Esophagus mucosa (tissue), 1 donor: ENCODE measurements around the gene THSD4. TPM values are rescaled to one million over a fixed set of nuclear protein-coding genes. Genes with fewer than 3 reads are reported as not detected.
A peak's percentile ranks its signal among the peaks of the same experiment; 100 is the strongest.

Source experiments
- ATAC-seq: fragments of 200-7000 bp; cut with Tn5 transposase; one replicate; pipeline ENCODE4 v1.9.1; 2020
- total RNA-seq: library from RNA; stranded (reverse); gene quantifications from one replicate; pipeline ENCODE4 v1.2.4, GENCODE V29; 2023
- donor health status: DM: yes; HTN: yes; CAD: no.

The THSD4 gene
- total RNA-seq, 1 donor from 2014 or later: 121 TPM

DNA sequence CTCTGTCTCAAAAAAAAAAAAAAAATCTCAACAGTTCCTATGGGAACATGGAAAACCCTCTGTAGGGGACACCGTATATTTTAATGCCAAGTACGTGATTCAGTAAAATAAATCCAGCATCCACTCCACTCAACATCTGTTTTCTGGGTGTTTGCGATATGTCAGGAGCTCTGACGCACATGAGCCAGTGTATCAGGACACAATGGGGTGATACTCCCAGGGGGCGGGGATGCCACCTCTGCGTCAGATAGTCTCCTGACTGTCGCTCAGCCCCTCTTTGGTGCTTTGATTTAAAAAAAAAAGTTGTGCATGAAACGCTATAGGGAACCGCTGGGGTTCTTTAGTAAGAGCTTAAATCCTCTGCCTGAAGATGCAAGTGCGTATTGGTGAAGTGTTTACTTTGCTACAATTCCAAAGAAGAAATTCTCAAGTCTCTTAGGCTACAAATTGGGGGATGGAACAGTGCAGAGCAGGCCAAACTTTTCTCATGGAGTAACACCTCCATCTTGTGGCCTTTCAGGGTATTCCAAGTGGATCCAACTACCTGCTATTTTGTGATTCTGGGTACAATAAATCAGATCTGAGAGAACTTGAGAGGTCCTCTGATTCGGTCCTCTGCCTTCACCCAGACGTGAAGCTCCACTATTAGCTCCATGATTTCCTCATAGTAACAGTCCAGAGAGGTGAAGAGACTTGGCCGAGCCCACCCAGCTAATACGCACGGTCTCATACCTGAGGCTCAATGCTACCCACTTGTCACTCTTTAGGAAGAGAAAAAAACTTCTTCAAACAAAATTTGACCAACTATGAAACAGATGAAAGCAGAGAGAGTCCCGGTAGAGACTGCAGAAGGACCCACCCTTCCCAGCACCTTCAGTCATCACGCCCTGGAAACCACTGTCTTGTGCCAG is 685.8 kb downstream of the THSD4 start:
- peak; percentile 91 for ATAC-seq

DNA sequence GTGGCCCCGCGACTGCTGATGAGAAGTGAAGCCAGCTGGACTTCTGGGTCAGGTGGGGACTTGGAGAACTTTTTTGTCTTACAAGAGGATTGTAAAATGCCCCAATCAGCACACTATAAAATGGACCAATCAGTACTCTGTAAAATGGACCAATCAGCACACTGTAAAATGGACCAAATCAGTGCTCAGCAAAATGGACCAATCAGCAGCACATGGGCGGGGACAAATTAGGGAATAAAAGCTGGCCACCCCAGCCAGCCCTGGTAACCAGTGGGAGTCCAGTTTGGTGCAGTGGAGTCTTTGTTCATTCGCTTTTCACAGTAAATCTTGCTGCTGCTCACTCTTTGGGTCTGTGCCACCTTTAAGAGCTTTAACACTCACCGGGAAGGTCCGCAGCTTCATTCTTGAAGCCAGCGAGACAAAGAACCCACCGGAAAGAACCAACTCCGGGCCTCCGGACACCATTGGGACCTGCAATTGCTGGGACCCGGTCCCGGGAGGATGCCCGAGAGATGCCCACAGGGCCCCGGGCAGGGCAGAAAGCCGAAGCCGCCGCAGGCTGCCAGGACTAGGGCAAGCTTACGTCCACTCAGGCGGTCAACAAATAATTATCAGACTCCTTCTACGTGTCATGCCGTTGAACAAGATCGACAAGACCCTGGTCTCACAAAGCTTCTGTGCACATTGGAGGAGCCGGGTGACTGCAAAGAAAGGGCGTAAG is 686.8 kb downstream of the THSD4 start:
- ATAC-seq: no peak

DNA sequence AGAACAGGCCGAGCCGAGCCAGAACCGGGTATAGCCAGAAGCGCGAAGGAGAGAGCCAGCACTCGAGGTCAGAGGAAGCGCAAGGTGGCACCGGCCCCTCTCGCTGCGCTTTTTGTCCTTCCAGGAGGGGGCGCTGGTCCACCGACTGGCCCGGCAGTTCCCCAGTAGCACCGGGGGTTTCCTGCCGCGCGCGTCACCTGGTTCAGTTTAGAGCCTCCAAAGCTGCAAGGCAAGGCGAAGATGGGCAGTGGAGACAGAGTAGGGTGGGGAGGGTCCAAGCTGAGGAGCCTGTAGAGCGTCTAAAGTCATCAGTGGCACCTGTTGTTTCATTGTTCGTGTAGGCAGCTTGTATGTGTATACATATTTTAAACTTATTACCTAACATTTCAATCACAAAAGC is 687.5 kb downstream of the THSD4 start:
- ATAC-seq: no peak

DNA sequence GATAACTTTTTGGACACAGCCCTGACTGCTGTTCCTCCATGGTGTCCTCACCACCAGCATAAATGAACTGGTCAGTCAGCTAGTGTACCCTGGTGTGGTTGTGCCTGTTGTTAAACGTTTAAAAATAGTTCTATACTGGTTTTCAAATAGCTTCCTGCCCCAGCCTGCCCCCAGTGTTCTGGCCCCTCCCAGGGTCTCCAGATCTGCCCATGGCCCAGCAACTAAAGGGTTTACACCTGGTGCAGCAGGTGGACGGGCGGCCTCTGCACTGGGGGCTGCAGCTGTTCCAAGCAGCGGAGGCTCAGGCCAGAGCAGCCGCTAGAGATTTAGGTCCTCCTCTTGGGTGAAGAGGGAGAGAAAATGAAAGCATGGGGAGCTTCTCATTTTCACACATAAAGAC is 689.0 kb downstream of the THSD4 start:
- ATAC-seq: no peak

DNA sequence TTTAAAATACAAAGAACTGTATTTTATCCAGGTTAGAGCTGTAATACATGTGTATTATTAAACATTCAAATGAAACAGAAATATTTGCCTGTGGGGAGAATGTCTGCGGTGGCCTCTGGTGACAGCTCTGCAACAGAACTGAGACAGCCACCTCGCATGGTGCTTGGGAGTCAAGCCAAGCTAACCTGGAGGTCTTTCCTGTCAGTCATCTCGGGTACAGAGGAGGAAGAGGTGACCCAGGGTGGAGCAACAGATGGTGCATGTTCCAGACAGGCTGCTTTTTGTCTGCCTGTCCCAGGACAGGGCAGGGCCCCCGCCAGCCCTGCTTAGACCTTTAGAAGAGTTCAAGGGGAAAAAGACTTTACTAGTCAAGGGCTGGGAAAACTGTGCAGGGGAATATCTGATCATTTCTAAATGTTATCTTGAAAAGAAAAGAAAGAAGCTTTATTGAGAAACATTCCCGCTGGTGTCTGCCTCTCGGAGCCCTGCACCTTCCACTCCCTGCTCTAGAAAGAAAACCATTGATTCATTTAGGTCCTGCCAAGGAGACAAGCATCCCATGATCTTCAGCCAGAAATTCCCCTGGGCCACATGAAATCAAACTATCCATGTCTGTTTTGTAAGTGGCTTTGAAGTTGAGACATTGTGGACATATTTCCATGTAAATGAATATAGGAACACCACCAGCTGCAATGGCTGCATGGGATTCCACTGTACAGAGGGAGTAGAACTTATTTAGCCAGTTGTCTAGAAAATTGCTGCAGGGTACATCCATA is 689.6 kb downstream of the THSD4 start:
- no peak for ATAC-seq

DNA sequence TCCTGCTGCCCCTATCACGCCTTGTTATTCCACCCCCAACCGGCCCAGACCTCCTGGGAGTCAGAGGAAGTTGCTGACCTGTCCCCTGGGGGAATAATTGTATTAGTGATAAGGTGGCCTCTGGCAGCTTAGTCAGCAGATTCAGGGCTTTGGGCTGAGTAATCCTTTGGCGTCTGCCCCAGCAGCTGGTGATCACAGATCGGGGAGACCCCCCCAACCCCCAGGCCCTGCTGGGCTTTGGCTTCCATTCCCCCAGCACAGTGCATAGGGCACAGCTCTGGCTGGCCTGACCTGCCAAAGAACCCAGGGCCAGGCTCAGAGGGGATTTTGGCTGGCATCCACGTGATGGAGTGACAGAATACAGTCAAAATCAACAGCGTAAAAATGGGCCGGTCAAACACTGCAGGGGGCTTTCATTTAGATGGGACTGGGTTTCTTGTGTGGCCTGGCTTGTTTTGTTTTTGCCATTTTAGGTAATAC is 691.2 kb downstream of the THSD4 start:
- ATAC-seq: no peak

DNA sequence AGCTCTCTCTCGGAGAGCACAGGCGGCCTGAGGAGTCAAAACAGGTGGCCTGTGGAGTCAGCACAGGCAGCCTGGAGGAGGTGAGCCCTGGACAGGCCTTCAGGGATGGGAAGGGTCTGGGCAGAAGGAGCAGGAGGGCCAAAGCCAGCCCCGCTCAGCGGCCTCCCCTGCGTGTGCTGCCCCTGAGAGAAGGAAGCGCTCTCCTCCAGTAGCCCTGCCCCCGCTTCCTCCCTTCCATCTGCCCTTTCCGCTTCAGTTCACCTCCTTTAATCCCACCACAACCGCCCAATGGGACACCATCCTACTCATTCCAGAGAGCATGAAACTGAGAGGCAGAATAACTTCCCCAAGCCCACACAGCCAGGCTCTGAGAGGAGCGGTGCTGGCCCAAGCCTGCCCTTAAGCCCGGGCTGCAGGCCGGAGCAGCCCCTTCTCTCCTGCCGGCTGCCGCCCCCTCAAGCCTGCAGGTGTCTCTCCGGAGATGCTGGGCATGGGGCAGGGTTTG is 691.9 kb downstream of the THSD4 start:
- ATAC-seq: no peak

DNA sequence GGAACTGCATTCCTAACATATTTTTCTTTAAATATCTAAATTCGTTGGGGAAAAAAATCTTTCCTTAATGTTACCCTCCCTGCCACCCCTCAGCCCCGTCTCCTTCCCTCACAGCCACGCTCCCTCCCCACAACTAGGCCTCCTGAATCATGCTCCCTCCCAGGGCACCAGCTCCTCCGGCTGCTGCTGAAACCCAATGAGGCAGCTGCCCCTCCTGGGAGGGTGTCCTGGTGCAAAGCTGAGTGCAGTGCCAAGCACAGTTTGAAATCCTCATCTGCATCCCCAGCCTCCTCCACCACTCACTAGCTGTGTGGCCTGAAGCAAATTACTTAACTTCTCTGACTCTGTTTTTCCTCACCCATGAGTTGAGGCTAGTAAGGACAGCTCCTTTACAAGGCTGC is 692.4 kb downstream of the THSD4 start:
- no peak for ATAC-seq

DNA sequence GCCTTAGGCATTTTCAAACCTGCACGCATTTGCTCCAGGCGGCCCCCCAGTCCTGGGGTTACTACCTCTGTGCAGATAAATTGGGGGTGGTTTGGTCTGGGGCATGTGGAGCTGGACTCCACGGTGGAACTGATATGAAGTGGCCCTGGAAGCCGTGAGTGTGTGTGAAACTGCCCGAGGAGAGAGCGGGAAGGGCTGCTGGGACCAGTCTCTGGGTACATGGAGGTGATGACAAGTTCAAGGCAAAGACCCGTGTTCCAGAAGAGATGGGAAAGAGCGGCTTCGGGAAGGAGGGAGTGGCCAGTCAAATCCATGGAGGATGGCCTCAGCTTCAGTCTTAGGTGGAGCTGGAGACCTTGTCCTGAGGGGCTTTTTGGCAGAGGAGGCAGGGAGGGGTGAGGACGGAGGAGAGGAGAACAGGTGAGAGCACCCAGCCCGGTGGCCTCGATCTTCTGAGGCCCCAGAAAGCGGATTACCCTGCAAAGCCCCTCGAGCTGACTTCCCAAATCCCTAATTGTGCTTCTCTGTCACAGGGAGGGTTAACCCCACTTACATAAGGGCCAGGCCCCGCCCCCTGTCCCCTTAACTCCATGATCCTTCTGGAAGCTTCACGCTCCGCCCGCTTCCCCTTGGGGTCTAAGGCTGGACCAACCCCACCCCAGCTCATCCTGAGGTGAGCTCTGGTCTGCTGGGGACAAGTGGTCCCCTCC is 693.2 kb downstream of the THSD4 start:
- ATAC-seq: no peak

DNA sequence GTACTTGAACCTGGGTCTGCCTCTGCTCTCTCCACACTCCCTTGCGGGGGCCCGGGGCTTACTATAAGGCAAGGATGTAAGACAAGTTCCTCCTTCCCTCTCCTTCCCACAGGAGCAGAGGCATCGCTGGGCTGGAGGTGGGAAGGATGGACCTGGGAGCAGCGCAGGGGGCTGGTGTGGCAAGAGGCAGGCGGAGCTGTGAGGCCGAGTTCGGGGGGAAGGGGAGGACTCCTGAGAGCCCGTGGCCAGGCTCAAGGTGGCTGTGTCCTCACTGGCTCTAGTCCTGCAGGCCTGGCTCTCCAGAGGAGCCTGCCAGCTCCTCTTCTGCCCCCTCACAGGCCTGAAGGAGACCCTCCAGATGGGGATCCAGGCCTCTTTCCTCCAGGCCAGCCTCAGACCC is 694.1 kb downstream of the THSD4 start:
- no peak for ATAC-seq

DNA sequence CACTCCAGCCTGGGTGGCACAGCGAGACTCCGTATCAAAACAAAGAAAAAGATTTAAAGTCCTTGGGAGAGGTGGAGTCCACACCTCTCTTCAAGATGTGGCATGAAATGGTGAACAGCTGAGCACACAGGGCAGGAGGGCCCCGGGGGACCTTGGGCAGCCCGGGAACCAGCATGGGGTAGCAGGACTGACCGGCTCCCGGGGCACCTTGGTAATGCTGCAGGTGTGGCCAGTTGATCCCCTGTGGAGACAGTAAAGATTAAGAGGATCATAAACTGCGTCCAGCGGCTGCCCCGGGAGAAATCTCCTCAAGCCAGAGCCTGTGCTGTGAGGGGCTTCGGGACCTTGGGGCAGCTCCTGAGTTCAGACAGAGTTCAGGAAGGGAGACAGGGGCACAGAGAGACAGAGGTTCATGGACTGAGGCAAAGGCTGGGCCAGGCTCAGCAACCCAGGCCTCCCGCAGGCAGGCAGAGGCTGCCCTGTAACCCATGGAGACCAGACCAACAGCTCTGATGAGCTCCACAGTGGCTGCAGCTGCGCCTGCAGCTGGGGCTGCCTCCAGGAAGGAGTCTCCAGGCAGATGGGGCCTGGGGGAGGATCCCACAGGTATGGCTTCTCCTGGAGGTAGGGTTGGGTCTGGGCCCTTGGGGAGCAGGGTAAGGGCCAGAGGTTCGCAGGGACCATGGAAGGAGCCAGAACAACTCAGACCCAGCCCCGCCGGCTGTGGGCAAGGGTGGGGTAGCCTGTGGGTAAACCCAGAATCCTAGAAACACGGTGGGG is 695.2 kb downstream of the THSD4 start, which contains the start of gene NR2E3:
Gene NR2E3, plus strand, starts transcription at position 299 of the 780 bp plus-strand sequence. Its CDS starts 190 bp downstream, at position 489.
- ATAC-seq: no peak

DNA sequence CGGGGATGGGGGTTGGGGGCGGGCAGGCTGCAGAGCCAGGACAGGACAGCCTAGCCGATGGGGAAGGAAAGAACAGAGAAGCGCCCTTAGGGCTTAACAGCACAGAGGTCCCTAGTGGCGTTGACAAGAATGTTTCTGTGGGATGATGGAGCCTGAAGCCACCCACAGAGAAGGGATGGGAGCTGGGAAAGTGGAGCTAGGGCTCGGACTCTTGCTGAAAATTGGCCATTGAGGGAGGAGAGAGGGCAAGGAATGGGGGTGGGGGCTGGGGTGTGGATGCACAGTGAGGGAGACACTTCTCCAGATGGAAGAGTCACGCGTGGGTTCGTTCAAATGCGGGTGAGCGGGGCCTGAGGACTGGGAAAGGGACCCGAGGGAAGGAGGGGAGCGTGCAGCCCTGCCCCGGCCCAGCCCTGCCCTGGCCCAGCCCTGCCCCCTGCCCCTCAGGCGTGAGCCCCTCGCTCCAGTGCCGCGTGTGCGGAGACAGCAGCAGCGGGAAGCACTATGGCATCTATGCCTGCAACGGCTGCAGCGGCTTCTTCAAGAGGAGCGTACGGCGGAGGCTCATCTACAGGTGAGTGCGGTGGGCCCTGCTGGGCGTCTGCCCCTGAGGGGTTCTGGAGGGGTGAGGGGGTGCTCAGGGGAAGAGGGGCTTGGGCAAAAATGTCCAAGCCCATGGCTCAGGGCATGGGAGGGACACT is 695.9 kb downstream of the THSD4 start:
- ATAC-seq: no peak

DNA sequence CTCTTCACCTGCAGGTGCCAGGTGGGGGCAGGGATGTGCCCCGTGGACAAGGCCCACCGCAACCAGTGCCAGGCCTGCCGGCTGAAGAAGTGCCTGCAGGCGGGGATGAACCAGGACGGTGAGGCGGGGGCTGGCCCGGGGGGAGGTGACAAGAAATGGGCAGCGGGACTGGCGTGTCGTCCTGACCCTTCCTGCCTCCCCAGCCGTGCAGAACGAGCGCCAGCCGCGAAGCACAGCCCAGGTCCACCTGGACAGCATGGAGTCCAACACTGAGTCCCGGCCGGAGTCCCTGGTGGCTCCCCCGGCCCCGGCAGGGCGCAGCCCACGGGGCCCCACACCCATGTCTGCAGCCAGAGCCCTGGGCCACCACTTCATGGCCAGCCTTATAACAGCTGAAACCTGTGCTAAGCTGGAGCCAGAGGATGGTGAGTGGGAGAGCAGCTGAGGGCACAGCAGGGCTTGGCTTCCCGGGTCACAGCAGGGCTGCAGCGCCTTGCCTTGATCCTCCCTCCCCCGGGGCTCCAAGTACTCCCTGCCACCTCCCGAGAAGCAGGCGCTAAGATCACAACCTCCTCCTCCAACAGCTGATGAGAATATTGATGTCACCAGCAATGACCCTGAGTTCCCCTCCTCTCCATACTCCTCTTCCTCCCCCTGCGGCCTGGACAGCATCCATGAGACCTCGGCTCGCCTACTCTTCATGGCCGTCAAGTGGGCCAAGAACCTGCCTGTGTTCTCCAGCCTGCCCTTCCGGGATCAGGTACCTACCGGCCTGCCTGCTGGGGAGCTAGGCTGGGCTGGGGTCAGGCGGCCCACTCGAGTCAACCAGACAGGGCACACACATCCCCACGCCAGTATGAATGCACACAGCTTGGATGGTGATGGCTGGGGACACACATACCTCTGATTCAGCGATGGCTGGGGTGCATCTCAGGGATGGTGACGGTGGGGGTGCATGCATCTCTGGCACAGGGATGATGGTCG is 696.8 kb downstream of the THSD4 start:
- ATAC-seq: no peak

DNA sequence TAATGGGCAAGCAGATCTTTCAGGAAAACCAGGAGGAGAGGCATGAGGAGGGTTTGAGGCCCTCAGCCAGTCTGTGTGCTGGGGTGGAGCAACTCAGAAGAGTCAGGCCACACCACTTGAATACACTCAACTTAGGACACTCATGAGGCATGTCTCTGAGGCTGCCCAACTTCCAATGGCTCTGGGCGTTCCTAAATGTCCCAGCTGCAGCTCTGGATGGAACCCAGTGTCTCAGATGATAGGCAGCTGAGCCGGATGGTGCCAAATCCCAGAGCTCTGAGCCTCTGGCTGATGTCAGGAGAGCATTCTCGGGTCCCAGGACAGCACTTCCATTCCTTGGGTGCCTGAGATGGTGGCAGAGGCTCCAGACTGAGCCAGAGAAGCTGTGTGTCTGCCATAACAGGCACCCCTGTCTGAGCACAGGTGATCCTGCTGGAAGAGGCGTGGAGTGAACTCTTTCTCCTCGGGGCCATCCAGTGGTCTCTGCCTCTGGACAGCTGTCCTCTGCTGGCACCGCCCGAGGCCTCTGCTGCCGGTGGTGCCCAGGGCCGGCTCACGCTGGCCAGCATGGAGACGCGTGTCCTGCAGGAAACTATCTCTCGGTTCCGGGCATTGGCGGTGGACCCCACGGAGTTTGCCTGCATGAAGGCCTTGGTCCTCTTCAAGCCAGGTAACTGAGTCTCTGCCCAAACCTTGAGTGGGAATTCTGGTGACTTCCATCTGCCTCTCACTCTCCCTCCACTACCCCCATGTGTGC is 697.9 kb downstream of the THSD4 start:
- ATAC-seq: no peak

DNA sequence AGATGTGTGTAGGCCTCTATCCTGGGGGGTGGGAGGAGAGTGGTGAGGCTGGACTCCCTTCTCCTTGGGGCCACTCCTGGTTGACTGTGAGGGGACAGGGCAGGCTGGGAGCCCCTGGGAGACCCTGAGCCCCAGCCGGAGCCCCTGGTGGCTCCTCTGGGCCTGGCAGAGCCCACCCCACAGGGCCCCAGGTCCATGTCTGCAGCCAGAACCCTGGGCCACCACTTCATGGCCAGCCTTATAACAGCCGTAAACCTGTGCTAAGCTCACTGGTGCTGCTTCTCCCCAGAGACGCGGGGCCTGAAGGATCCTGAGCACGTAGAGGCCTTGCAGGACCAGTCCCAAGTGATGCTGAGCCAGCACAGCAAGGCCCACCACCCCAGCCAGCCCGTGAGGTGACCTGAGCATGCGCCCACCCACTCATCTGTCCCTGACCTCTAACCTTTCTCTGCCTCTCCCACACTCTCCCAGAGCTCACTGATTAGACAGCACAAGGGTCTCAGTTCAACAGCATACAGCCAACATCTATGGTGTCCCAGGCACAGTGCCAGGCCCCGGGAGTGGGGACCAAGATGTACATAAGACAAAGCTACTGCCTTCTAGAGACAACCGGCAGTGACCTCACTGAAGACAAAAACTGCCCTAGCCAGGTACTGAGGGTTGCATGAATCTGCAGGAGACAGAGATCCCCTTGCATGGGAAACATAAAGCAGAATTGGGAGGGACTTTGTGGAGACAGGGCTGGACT is 698.6 kb downstream of the THSD4 start:
- no peak for ATAC-seq

DNA sequence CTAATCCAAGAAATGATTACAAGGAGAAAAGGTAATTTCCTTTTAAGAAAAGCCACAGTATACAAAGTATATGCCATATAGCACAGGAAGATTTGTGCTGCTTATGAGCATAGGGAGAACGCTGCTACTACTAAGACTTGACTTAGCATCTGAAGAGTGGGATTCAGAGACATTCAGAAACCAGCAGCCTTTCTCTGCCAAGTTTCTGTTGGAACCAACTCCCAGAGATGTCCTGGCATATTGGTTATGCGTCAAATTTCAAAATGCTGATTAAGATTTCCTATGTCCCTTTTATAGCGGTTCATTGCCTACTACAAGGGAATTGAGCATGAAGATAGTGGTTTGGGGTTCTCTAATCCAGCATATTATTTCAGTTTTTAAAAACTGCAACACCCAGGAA is 700.0 kb downstream of the THSD4 start:
- no peak for ATAC-seq

DNA sequence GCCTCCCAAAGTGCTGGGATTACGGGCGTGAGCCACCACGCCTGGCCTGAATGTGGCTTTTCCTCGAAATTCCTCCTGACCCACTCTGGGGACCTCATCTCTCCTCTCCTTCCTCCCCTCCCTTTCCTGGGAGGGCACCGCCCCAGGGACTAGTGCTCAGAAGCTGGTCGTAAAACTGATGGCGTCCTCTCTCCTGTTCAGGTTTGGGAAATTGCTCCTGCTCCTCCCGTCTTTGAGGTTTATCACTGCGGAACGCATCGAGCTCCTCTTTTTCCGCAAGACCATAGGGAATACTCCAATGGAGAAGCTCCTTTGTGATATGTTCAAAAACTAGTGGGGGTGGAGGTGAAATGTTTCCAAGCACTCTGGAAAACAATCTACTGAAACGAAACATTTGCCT is 702.1 kb downstream of the THSD4 start:
- ATAC-seq: no peak

DNA sequence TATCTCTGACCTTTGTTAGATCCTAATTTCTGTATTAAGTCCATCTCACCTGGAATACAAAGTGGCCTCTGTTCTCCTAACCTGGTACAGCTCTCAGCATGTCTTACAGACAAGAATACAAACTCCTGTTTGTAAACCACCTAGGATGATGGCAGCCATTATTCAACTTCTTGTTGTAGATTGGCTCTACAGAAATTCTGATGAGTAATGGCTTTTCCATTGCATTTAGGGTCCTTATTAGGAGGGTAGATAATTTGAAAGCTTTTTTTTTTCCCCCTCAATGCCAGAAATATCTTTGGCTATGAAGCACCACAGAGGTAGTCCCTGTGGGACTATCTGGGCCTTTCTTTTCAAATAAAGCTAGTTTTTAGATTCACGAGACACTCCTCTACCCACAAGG is 704.9 kb downstream of the THSD4 start:
- no peak for ATAC-seq
